Kidney epithelial cell (primary cell): ENCODE results near the gene PI4K2A. TPM values are rescaled to one million over a fixed set of nuclear protein-coding genes. Genes with fewer than 3 reads are reported as not detected.

Source experiments
- DNase-seq: peaks from one replicate; pipeline ENCODE4 v3.0.0-alpha.2; 2010; ENCODE audit warnings: low read depth
- H3K27me3 ChIP-seq: 2 replicates; pipeline ENCODE4 v1.6.0; 2011; ENCODE audit warnings: low read length; ENCODE audit not compliant: control insufficient read depth, insufficient read depth
- H3K36me3 ChIP-seq: 2 replicates; pipeline ENCODE4 v1.5.1; 2011; ENCODE audit warnings: low read length; ENCODE audit not compliant: control insufficient read depth, insufficient read depth
- H3K4me3 ChIP-seq: 2 replicates; pipeline ENCODE4 v1.5.1; 2011; ENCODE audit warnings: low read depth, mild to moderate bottlenecking, control low read depth, low read length
- CTCF ChIP-seq: IDR thresholded peaks from 2 replicates; pipeline ENCODE4 v1.5.1; 2011; ENCODE audit warnings: mild to moderate bottlenecking, moderate library complexity, low read length, control low read depth, inconsistent platforms; ENCODE audit not compliant: insufficient read depth, poor library complexity, severe bottlenecking
- total RNA-seq: library from RNA; depleted of rRNA; stranded (reverse); fragments of >200 nt; gene quantifications from 2 replicates; pipeline ENCODE4 v1.2.3, GENCODE V29; 2015

PI4K2A gene
- total RNA-seq, 1 donor from 2014 or later = 37.6 TPM

- H3K36me3 ChIP-seq = peaks cover 4% of the 10 kb centered on the region
- H3K27me3 ChIP-seq = no peaks in the 10 kb centered on the region
- TF ChIP-seq CTCF = no peak
- DNase-seq = no peak
- H3K4me3 ChIP-seq = peak overlapping the region; percentile 75
Measured at GRCh38 chr10:97714401-97715258, 74.2 kb downstream of the PI4K2A start.

DNA sequence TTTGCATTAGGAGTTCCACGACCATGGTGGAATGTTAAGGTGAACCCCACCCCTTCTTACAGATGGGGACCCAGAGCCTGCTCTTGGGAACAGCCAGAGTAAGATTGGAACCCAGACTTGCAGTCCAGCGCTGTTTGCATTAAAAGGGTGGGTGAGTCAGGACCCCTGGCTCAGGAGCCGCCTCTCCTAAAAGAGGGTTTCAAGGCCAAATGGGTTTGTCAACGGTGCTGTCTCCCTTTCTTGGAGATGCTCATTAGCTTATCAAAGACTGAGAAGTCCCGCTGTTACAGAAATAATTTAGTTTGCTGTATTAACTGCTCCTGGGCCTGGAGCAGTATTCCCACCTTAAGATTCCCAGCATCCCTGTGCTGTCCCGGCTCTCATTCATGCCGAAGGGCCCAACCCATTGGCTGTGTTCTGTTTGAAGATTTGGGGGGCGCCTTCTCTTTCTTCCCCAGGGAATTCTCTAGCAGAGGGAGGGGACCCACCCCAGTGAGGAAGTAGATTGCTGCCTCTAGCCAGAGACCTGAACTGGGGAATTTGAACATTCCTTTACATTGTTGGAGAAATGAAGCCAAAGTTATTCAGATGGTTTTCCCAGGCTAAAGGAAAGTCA lies 74.9 kb downstream of the PI4K2A start:
- DNase-seq = no peak
- no peaks in the 10 kb centered on the region for H3K27me3 ChIP-seq
- no peak for TF ChIP-seq CTCF

GRCh38 chr10:97717627-97718026 lies 77.2 kb downstream of the PI4K2A start:
- no peak for TF ChIP-seq CTCF
- peaks cover 4% of the 10 kb centered on the region for H3K36me3 ChIP-seq
- H3K27me3 ChIP-seq = no peaks in the 10 kb centered on the region
- H3K4me3 ChIP-seq = no peak overlapping the region
- no peak for DNase-seq

More for the DNA sequence above, 74.9 kb downstream of the PI4K2A start:
- peaks cover 4% of the 10 kb centered on the region for H3K36me3 ChIP-seq
- H3K4me3 ChIP-seq = peak overlapping the region; percentile 75

- H3K36me3 ChIP-seq = peaks cover 4% of the 10 kb centered on the region
- no peaks in the 10 kb centered on the region for H3K27me3 ChIP-seq
- DNase-seq = no peak
- no peak for TF ChIP-seq CTCF
- H3K4me3 ChIP-seq = no peak overlapping the region
Measured at GRCh38 chr10:97718178-97718577, 77.7 kb downstream of the PI4K2A start.

DNA sequence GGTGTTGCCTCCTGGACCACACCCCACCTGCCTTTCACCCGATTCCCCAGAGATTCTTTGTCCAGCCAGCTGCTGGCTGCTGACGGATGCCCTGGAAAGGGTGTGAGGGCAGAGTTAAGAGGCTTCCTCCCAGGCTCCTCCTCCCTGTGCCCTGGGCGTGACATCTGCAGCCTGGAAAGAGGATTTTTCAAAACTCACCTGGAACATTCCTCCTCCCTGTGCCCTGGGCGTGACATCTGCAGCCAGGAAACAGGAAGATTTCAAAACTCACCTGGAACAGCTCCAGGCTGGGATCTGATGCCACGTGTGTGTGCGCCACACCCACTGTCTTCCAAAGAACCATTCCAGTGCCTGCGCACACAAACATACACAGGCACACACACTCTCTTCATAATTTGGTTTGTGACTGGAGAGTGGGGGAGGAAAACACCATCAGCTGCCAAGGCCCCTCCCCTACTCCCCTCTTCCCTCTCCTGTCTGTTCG lies 78.2 kb downstream of the PI4K2A start:
- Histone ChIP-seq H3K4me3 (no peak overlapping the region), H3K27me3 (no peaks in the 10 kb centered on the region), H3K36me3 (peaks cover 4% of the 10 kb centered on the region)
- no peak for TF ChIP-seq CTCF
- DNase-seq = no peak
